ENCODE measurements around the gene TTC27.

Gene TTC27

DNA sequence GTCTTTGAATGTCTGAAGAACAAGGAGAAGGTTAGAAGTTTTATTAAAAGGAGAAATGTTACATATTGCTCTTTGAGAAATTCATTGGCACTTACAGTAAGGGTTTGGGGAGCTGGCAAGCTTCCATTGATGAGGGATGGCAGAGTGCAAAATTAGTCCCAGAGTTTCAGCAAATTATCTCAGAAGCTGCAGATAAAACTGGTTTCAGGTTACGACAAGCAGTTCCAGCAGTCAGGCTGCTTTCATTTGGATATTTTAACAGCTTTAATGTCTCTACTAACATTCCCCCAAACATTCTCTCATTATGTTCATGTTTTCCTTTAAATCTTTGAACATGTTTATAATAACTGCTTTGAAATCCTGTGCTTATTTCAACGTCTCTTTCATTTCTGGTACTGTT lies 153.1 kb downstream of the TTC27 start:
- no peak for DNase-seq (ENCODE audit: low read depth)
- TF ChIP-seq, protein P1, sequence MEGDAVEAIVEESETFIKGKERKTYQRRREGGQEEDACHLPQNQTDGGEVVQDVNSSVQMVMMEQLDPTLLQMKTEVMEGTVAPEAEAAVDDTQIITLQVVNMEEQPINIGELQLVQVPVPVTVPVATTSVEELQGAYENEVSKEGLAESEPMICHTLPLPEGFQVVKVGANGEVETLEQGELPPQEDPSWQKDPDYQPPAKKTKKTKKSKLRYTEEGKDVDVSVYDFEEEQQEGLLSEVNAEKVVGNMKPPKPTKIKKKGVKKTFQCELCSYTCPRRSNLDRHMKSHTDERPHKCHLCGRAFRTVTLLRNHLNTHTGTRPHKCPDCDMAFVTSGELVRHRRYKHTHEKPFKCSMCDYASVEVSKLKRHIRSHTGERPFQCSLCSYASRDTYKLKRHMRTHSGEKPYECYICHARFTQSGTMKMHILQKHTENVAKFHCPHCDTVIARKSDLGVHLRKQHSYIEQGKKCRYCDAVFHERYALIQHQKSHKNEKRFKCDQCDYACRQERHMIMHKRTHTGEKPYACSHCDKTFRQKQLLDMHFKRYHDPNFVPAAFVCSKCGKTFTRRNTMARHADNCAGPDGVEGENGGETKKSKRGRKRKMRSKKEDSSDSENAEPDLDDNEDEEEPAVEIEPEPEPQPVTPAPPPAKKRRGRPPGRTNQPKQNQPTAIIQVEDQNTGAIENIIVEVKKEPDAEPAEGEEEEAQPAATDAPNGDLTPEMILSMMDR (conservative IDR thresholded peaks at IDR 0.05; ENCODE audit: low read depth, low read length), result no peak

DNA sequence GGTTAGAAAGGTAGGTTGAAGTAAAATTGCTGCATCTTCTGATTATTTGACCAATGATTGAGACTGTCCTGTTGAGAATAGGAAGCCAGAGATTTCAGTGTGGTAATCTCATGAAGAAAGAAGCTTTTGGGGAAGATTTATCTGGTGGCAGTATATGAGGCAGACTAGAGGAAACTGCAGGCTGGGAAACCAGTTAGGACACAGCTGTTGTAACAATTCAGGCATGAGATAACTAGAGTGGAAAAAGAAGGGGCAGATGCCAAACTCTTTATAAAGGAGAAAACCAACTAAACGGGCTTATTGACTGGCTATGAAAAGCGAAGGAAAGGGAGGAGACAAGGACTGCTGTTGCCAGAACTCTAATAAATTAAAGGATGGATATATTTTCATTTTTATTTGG lies 155.6 kb downstream of the TTC27 start:
- no peak for DNase-seq (ENCODE audit: low read depth)
- no peak overlapping the region for H3K4me3 ChIP-seq (ENCODE audit: low read length)
- TF ChIP-seq, protein P1 (conservative IDR thresholded peaks at IDR 0.05; ENCODE audit: low read depth, low read length), result no peak

More for the DNA sequence above, 153.1 kb downstream of the TTC27 start:
- no peak overlapping the region for H3K4me3 ChIP-seq (ENCODE audit: low read length)

DNA sequence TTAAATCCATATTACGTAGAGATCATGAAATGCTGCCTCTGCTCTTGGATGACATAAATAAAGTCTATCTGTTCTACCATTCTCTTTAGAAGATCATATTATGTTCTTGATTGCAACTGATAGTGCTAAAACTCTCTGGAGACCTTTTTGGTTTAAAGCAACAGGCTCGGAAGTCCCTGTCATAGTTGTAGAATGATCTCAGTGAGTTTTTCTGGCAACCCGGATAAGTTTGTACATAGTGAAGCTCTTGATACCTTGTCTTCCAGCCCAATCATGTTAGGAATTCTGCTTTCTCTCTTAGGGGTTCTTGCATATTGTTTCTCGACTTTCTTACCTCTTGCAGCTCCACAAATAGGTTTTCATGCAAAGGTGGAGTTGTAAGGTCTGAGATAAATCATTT lies 156.1 kb downstream of the TTC27 start:
- TF ChIP-seq, protein P1 (conservative IDR thresholded peaks at IDR 0.05; ENCODE audit: low read depth, low read length), result no peak
- no peak overlapping the region for H3K4me3 ChIP-seq (ENCODE audit: low read length)
- DNase-seq (ENCODE audit: low read depth), result no peak

DNA sequence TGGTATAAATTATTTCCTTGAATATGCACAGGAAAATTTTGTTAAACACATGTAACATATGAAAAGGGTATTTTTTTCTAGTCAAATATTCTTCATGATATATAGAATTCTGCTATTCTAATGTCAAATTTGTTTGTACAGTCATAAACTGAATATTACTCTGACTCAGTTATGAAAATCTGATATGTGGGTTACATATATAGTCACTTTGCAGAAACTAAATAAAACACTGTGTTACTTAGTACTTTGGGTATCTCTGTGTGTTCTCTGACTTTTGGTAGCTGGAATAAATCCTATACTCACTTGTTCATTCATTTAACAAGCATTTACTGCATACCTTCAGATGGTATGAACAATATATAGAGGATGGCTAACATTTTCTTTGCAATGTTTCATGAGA lies 159.4 kb downstream of the TTC27 start:
- TF ChIP-seq, protein P1 (conservative IDR thresholded peaks at IDR 0.05; ENCODE audit: low read depth, low read length), result no peak
- DNase-seq (ENCODE audit: low read depth), result no peak
- no peak overlapping the region for H3K4me3 ChIP-seq (ENCODE audit: low read length)

DNA sequence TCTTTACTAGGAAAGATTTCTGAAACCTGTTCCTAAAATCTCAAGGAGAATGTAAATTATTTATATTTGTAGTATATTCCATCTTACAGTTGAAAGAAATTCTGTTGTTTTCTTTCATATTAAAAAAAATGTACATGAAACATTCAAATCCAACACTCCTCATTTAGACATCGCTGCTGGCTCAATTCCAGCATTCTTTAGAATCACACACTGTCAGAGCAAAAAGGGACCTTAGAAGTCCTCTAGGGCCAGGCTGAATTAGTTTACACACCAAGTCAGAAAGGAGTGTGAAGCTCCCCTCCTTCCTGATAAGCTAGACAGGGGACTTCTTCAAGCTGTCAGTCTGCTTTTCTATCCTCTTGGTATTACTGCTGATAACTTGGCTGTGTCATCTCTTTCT lies 160.3 kb downstream of the TTC27 start:
- no peak overlapping the region for H3K4me3 ChIP-seq (ENCODE audit: low read length)
- no peak for DNase-seq (ENCODE audit: low read depth)
- TF ChIP-seq, protein P1 (conservative IDR thresholded peaks at IDR 0.05; ENCODE audit: low read depth, low read length), result no peak

DNA sequence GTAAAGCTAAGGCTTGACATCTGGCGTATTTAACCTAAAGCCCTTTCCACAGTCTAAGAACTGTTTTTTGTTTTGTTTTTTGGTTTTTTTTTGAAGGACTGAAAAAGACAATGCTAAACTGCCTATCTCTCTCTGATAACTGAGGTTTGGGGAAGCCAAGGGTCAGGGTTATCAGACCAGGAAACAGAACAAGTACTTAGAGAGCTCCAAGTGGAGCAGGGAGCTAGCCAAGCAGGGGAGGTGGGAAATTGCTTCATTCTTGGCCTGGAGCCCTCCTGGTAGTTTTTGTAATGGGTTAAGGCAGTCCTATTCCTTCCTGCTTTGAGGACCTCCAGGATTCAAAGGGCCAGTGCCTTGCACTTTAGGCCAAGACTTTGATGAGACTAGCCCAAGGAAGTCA lies 164.6 kb downstream of the TTC27 start:
- TF ChIP-seq, protein P1 (conservative IDR thresholded peaks at IDR 0.05; ENCODE audit: low read depth, low read length), result no peak
- no peak overlapping the region for H3K4me3 ChIP-seq (ENCODE audit: low read length)
- no peak for DNase-seq (ENCODE audit: low read depth)

DNA sequence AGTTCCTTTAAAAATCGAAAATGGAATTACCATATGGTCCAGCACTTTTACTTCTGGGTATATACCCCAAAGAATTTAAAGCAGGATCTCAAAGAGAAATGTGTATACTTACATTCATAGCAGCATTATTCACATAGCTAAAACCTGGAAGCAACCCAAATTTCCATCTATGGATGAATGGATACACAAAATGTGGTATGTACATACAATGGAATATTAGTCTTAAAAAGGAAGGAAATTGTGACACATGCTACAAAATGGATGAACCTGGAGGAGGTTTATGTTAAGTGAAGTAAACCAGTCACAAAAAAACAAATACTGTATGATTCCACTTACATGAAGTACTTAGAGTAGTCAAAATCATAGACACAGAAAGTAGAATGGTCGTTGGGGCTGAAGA lies 171.0 kb downstream of the TTC27 start:
- H3K4me3 ChIP-seq (ENCODE audit: low read length), result no peak overlapping the region
- peak; percentile 28 for DNase-seq (ENCODE audit: low read depth)
- TF ChIP-seq, protein P1 (conservative IDR thresholded peaks at IDR 0.05; ENCODE audit: low read depth, low read length), result no peak
